Measurements from ENCODE around the gene BRINP2.

GRCh38 chr1:177252877-177253276, 82.1 kb downstream of the BRINP2 start:
- no peak for TF ChIP-seq NFRKB (IDR thresholded peaks at IDR 0.05)
- no peak for TF ChIP-seq PKNOX1 (IDR thresholded peaks at IDR 0.05)
- no peak for TF ChIP-seq SUZ12 (IDR thresholded peaks at IDR 0.05)
- TF ChIP-seq TARDBP (IDR thresholded peaks at IDR 0.05): no peak
- no peak for TF ChIP-seq LEF1 (IDR thresholded peaks at IDR 0.05; ENCODE audit: borderline replicate concordance)
- no peak for TF ChIP-seq FOXM1 (IDR thresholded peaks at IDR 0.05; ENCODE audit: borderline replicate concordance)
- no peak for TF ChIP-seq FOXA1 (IDR thresholded peaks at IDR 0.05)
- TF ChIP-seq BHLHE40 (IDR thresholded peaks at IDR 0.05; ENCODE audit: borderline replicate concordance): no peak
- no peak for TF ChIP-seq SP1 (IDR thresholded peaks at IDR 0.05)

Measured in HEK293T (cell line).